ENCODE measurements around the gene KY. TPM values are rescaled to one million over a fixed set of nuclear protein-coding genes. Genes with fewer than 3 reads are reported as not detected.

Gene KY
- total RNA-seq, 1 donor from 2014 or later, result 1.6 TPM

Other genes starting within 250 kb of the KY start
- 53.6 TPM for gene ANAPC13, start 165.0 kb downstream of the KY start, total RNA-seq
- 17.3 TPM for gene CEP63, start 165.0 kb downstream of the KY start, total RNA-seq
- gene EPHB1, start 144.2 kb upstream of the KY start, total RNA-seq, result 2.0 TPM